Thyroid gland (tissue), 4 donors: ENCODE data around the gene KRT3.

ENCODE experiments used
- POLR2A ChIP-seq, 2 donors: fragments of 450-650 bp; IDR thresholded peaks; one replicate each; pipeline ENCODE4 v1.6.1; 2017; ENCODE audit warnings: antibody characterized with exemption in 2 of 2, mild to moderate bottlenecking in 2 of 2, moderate library complexity in 1 of 2
- TF ChIP-seq, protein P1 (sequence below), 6 experiments: fragments of 200-600 bp in 3 of 6; fragments of 450-650 bp in 3 of 6; sonication (generic) in 3 of 6; IDR thresholded peaks; one replicate each; pipeline ENCODE4 v1.5.1; 2016 to 2019; ENCODE audit warnings: antibody characterized with exemption in 6 of 6, mild to moderate bottlenecking in 2 of 6, inconsistent platforms in 1 of 6, moderate library complexity in 1 of 6

DNA sequence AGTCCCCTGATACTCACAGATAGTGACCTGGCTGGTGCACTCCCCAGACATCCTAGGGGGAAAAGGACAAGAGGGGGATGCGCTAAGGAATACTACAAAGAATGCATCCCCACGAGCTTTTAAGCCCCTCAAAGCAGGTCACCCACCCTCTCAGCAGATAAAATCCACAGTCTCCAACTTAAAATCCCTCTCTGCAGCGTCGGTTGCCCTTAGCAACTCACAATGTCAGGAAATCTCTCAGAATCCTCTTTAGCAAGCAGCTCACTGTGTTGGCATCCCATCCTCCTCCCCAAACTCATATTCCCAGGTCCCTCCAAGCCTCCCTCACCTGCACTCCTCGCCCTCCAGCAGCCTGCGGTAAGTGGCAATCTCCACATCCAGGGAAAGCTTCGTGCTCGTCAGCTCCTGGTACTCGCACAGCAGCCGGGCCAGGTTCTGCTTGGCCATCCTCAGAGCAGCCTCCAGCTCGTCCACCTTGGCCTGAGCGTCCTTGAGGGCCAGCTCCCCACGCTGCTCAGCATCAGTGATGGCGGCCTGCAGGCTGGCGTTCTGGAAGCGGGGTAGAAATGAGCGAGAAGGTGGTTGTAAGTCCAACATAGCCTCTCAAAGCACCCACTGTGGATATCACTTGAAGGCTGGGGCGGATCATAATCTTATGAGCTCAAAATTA lies 43.7 kb upstream of the KRT3 start:
- TF ChIP-seq, protein P1, sequence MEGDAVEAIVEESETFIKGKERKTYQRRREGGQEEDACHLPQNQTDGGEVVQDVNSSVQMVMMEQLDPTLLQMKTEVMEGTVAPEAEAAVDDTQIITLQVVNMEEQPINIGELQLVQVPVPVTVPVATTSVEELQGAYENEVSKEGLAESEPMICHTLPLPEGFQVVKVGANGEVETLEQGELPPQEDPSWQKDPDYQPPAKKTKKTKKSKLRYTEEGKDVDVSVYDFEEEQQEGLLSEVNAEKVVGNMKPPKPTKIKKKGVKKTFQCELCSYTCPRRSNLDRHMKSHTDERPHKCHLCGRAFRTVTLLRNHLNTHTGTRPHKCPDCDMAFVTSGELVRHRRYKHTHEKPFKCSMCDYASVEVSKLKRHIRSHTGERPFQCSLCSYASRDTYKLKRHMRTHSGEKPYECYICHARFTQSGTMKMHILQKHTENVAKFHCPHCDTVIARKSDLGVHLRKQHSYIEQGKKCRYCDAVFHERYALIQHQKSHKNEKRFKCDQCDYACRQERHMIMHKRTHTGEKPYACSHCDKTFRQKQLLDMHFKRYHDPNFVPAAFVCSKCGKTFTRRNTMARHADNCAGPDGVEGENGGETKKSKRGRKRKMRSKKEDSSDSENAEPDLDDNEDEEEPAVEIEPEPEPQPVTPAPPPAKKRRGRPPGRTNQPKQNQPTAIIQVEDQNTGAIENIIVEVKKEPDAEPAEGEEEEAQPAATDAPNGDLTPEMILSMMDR (IDR thresholded peaks at IDR 0.05): no peak
- no peak for TF ChIP-seq POLR2A (IDR thresholded peaks at IDR 0.05)
